MM.1S (cell line): ENCODE data around the gene RHBDL1.

Source experiments
- DNase-seq: peaks from one replicate; pipeline ENCODE4 v3.0.0-alpha.2; 2015
- H2AFZ ChIP-seq: fragments of 300-600 bp; sonication (generic); 2 replicates; pipeline ENCODE4 v1.6.0; 2016; ENCODE audit warnings: antibody characterized with exemption, low read length
- H3F3A ChIP-seq: fragments of 300-600 bp; sonication (generic); 2 replicates; pipeline ENCODE4 v1.6.1; 2016; ENCODE audit warnings: mild to moderate bottlenecking, antibody characterized with exemption, low read length, moderate library complexity, mixed read lengths; ENCODE audit not compliant: insufficient read depth
- H3K27ac ChIP-seq: fragments of 300-600 bp; sonication (generic); 2 replicates; pipeline ENCODE4 v1.5.1; 2016; ENCODE audit warnings: mild to moderate bottlenecking, low read length
- H3K27me3 ChIP-seq: fragments of 300-600 bp; sonication (generic); replicated peaks from 2 replicates; pipeline ENCODE4 v1.6.0; 2016; ENCODE audit warnings: low read length; ENCODE audit not compliant: insufficient read depth
- H3K36me3 ChIP-seq: fragments of 300-600 bp; sonication (generic); replicated peaks from 2 replicates; pipeline ENCODE4 v1.6.1; 2016; ENCODE audit warnings: mild to moderate bottlenecking, low read length, mixed read lengths; ENCODE audit not compliant: insufficient read depth
- H3K4me1 ChIP-seq: fragments of 300-600 bp; sonication (generic); 2 replicates; pipeline ENCODE4 v1.6.1; 2016; ENCODE audit warnings: low read length, mixed read lengths
- H3K4me2 ChIP-seq: fragments of 300-600 bp; sonication (generic); 2 replicates; pipeline ENCODE4 v1.6.0; 2016; ENCODE audit warnings: low read depth, low read length
- H3K4me3 ChIP-seq: fragments of 300-600 bp; sonication (generic); 2 replicates; pipeline ENCODE4 v1.5.1; 2016; ENCODE audit warnings: low read length, mixed read lengths
- H3K79me2 ChIP-seq: fragments of 300-600 bp; sonication (generic); 2 replicates; pipeline ENCODE4 v1.6.1; 2016; ENCODE audit warnings: mixed run types, low read length, mixed read lengths
- H3K9ac ChIP-seq: fragments of 300-600 bp; sonication (generic); 2 replicates; pipeline ENCODE4 v1.6.1; 2016; ENCODE audit warnings: low read length, mixed read lengths
- H3K9me2 ChIP-seq: fragments of 300-600 bp; sonication (generic); replicated peaks from 2 replicates; pipeline ENCODE4 v1.6.1; 2016; ENCODE audit warnings: mild to moderate bottlenecking, low read length, mixed read lengths; ENCODE audit not compliant: insufficient read depth
- H3K9me3 ChIP-seq: fragments of 300-600 bp; sonication (generic); replicated peaks from 2 replicates; pipeline ENCODE4 v1.6.1; 2016; ENCODE audit warnings: mild to moderate bottlenecking, low read length, mixed read lengths; ENCODE audit not compliant: insufficient read depth
- H4K20me1 ChIP-seq: fragments of 300-600 bp; sonication (generic); 2 replicates; pipeline ENCODE4 v1.6.1; 2016; ENCODE audit warnings: mild to moderate bottlenecking, low read length, moderate library complexity, mixed read lengths; ENCODE audit not compliant: insufficient read depth
- CTCF ChIP-seq: fragments of 300-600 bp; sonication (generic); IDR thresholded peaks from 2 replicates; pipeline ENCODE4 v1.5.1; 2016; ENCODE audit warnings: antibody characterized with exemption, low read length, mixed read lengths
- EZH2 ChIP-seq: fragments of 300-600 bp; sonication (generic); optimal IDR thresholded peaks from 2 replicates; pipeline ENCODE3; 2017; ENCODE audit warnings: low read depth, mild to moderate bottlenecking, antibody characterized with exemption, low read length, mixed read lengths
- EZH2phosphoT487 ChIP-seq: fragments of 300-600 bp; sonication (generic); IDR thresholded peaks from 2 replicates; pipeline ENCODE4 v1.6.1; 2018; ENCODE audit warnings: antibody characterized with exemption, low read length

The RHBDL1 gene

GRCh38 chr16:669666-670065 is 5.8 kb upstream of the RHBDL1 start:
- no peak for DNase-seq
- Histone ChIP-seq H3K36me3 (no peaks in the 10 kb centered on the region; the same call in 1 of the 2 replicates), H3F3A (no peaks in the 10 kb centered on the region), H3K9me3 (no peaks in the 10 kb centered on the region), H2AFZ (no peak overlapping the region), H3K9me2 (no peaks in the 10 kb centered on the region), H4K20me1 (no peaks in the 10 kb centered on the region), H3K4me3 (no peak overlapping the region), H3K27me3 (no peaks in the 10 kb centered on the region), H3K27ac (no peak overlapping the region), H3K9ac (no peak overlapping the region), H3K4me1 (peaks cover 11% of the 10 kb centered on the region; the same call in 1 of the 2 replicates), H3K79me2 (peaks cover 24% of the 10 kb centered on the region), H3K4me2 (peak overlapping the region; percentile 87; the same call in 1 of the 2 replicates)
- TF ChIP-seq CTCF: no peak
- no peak for TF ChIP-seq EZH2phosphoT487
- TF ChIP-seq EZH2: no peak

- H3K36me3 ChIP-seq: no peaks in the 10 kb centered on the region; the same call in 1 of the 2 replicates
- H3K79me2 ChIP-seq: peaks cover 24% of the 10 kb centered on the region
- no peak overlapping the region for H3K9ac ChIP-seq
- no peaks in the 10 kb centered on the region for H3K9me2 ChIP-seq
- H3K4me1 ChIP-seq: peaks cover 11% of the 10 kb centered on the region; the same call in 1 of the 2 replicates
- H3K9me3 ChIP-seq: no peaks in the 10 kb centered on the region
- no peak overlapping the region for H3K27ac ChIP-seq
- no peak overlapping the region for H3K4me2 ChIP-seq
- H3K27me3 ChIP-seq: no peaks in the 10 kb centered on the region
- no peak overlapping the region for H3K4me3 ChIP-seq
- no peak for TF ChIP-seq EZH2
- TF ChIP-seq EZH2phosphoT487: no peak
- no peak for TF ChIP-seq CTCF
- no peak for DNase-seq
- no peaks in the 10 kb centered on the region for H4K20me1 ChIP-seq
- H3F3A ChIP-seq: no peaks in the 10 kb centered on the region
- no peak overlapping the region for H2AFZ ChIP-seq
Measured at GRCh38 chr16:670485-671352, 4.8 kb upstream of the RHBDL1 start.

GRCh38 chr16:671353-672131 is 3.9 kb upstream of the RHBDL1 start:
- no peaks in the 10 kb centered on the region for H3K9me2 ChIP-seq
- no peak overlapping the region for H3K4me2 ChIP-seq
- no peaks in the 10 kb centered on the region for H3K27me3 ChIP-seq
- H3K79me2 ChIP-seq: peaks cover 24% of the 10 kb centered on the region
- peaks cover 11% of the 10 kb centered on the region; the same call in 1 of the 2 replicates for H3K4me1 ChIP-seq
- DNase-seq: no peak
- no peak overlapping the region for H2AFZ ChIP-seq
- no peak overlapping the region for H3K4me3 ChIP-seq
- H3K9ac ChIP-seq: no peak overlapping the region
- H3F3A ChIP-seq: no peaks in the 10 kb centered on the region
- no peaks in the 10 kb centered on the region; the same call in 1 of the 2 replicates for H3K36me3 ChIP-seq
- H3K27ac ChIP-seq: no peak overlapping the region
- TF ChIP-seq EZH2phosphoT487 (no peak), EZH2 (no peak), CTCF (no peak)
- H3K9me3 ChIP-seq: no peaks in the 10 kb centered on the region
- no peaks in the 10 kb centered on the region for H4K20me1 ChIP-seq
